HG02678 (cell line): ENCODE data around the gene OR5AU1.

Experiments
- ATAC-seq: cut with Tn5 transposase; IDR thresholded peaks from one replicate; pipeline ENCODE4 v1.9.1; 2021; ENCODE audit warnings: mild to moderate bottlenecking, moderate library complexity; ENCODE audit not compliant: unreplicated experiment

OR5AU1 gene

DNA sequence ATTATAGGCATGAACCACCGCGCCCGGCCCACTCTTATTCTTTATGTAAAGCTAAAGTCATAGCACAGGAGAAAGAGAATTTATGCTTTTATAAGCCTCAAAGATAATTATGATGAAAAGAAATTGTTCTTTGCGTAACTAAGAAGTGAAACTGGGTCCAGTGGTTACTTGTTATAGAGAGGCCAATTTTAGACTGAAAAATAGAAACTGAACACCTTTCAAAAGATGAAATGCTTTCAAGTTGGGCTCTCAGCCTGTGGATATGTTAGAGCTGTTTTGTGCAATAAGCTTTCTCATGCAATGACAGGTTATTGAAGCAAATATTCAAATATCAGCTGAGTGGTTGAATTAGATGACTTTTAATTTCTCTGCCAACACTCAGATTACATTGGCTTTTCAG lies 47.1 kb downstream of the OR5AU1 start:
- no peak for ATAC-seq

DNA sequence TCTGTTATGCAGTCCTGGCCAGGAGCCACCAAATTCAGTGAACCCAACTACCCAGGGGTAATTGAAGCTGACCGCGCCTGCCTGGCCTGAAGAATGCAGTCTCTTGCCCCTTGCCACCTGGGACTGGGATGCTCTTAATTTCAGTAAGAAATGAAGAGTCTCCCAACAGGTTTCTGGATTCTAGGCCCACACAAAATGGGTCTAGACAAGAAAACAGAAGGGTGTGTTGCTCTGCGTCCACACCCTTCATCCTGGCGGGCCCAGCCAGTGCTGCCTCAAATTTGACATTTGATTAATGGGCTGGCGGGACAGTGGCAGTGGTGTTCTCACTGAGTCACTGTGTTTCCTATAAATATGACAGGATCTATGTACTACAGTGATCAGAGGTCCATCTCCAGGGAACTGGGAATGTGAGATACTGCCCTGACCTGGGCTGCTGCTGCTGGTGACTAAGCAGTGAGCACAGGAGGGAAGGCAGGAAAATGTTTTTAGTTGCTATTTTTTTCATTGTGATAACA lies 48.5 kb downstream of the OR5AU1 start:
- ATAC-seq, result no peak

DNA sequence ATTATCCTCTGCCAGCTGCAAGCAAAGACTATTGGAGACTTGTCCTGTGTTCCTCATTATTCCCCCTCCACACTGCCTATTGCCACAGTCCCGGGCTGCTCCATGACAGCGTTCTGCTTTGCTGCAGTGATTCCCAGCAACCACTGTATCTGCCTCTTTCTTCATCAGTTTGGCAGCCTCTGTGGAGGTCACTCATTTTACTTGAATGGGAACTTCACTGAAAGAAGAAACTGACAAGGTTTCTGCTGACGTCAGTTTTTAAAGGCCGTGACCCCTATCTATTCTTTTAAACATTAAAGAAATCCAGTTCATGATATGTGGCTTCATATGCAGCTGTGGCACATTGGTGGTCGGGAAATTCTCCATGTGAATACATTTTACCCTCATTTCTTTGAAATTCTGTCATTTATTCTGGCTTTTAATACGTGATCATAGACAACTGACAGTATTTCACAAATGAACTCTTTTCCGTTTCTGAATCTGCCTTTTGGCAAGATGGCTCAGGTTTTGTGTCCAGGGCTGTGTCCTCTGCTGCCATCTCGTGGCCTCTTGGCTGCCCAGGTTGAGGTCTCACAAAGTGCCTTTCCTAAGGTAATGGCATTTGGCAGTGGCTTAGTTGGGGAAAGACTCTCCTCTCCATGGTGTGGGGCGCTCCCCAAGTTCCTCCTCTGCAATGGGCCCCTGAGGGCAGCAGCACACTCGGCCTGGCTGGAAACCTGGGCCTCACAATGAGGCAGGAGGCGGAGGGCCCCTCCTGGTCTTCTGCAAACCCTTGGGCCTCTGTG lies 49.2 kb downstream of the OR5AU1 start:
- ATAC-seq, result no peak

DNA sequence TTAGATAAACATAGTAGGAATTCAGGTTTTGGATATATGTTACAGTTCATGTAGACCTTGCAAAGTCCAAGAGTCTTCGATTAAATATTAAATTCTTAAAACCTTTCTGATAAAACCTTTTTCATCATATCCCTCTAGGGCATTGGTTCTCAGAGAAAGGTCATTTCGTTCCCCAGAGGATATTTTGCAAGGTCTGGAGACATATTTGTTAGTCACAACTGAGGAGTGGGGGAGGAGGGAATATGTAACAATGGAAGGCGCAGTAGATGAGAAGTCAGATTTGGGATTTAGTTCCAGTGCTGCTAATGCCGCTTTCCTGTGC lies 49.7 kb downstream of the OR5AU1 start:
- ATAC-seq, result no peak

DNA sequence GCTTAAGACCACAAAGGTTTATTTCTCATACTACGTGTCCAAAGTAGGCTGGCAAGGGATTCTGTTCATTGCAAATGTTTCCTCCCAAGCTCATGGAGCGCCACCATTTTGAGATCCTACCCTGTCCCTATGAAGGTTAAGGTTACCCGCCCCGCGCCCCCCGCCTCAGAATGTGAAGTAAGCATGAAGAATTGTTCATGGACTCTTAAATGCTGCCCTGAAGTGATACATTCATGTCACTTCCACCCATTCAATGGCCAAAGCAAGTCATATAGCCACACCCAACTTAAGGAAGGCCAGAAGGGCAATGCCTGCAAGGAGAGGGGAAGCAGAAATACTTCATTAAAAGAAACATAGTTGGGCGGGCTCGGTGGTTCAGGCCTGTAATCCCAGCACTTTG lies 50.8 kb downstream of the OR5AU1 start:
- no peak for ATAC-seq
